AG09309 (cell line): ENCODE results near the gene CDC26.
"Not testable (repeated sequence)": the region's sequence is repeated elsewhere in the genome, so short reads cannot be mapped to it uniquely, and the experiment has no call there.

Experiments
- DNase-seq: peaks from one replicate; pipeline ENCODE4 v3.0.0-alpha.2; 2010; ENCODE audit warnings: low read depth
- H3K4me3 ChIP-seq: 2 replicates; pipeline ENCODE4 v1.5.1; 2011; ENCODE audit warnings: mild to moderate bottlenecking, low read depth, low read length, moderate library complexity; ENCODE audit not compliant: control insufficient read depth
- TF ChIP-seq, protein P1 (sequence below): IDR thresholded peaks from 2 replicates; pipeline ENCODE4 v1.5.1; 2011; ENCODE audit warnings: mild to moderate bottlenecking, low read depth, low read length, inconsistent platforms; ENCODE audit not compliant: insufficient read depth, control insufficient read depth; ENCODE audit errors: missing control alignments

Gene CDC26

DNA sequence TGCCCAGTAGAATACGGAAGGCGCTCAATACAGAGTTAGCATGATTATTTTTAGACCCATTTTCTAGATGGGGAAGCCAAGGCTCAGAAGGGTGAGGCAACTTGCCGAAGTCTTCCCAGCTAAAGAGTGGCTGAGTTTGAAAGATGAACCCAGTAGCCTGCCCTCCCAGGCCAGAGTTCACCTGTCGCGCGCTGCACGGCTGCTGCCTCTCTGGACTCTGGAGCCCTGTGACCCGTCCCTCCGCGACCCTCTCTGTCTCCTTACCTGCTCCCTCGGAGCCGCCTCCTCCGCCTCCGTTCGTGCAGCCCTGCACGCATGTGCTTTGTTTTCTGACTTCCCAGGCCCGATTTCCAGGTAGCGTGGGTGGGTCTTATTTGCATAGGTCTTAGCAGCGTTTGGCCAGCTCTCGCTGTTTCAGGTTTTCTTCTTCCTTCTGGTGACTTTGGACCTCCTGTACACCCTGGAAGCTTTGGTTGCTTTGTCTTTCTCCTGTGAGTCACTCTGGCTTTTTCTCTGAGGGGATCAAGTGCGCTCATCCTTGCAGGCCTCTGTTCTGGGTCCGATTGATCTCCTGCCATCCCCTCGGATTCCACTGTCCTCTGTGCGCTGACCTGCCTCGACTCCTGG is 27.5 kb upstream of the CDC26 start, which contains the start of gene RNF183:
Gene RNF183 (minus strand): TSS at position 585 of the 627 bp plus-strand sequence. CDS start 5,192 bp downstream, outside the sequence.
- H3K4me3 ChIP-seq = no peak within 1 kb of the TSS
- no peak for DNase-seq
- TF ChIP-seq, protein P1, sequence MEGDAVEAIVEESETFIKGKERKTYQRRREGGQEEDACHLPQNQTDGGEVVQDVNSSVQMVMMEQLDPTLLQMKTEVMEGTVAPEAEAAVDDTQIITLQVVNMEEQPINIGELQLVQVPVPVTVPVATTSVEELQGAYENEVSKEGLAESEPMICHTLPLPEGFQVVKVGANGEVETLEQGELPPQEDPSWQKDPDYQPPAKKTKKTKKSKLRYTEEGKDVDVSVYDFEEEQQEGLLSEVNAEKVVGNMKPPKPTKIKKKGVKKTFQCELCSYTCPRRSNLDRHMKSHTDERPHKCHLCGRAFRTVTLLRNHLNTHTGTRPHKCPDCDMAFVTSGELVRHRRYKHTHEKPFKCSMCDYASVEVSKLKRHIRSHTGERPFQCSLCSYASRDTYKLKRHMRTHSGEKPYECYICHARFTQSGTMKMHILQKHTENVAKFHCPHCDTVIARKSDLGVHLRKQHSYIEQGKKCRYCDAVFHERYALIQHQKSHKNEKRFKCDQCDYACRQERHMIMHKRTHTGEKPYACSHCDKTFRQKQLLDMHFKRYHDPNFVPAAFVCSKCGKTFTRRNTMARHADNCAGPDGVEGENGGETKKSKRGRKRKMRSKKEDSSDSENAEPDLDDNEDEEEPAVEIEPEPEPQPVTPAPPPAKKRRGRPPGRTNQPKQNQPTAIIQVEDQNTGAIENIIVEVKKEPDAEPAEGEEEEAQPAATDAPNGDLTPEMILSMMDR = no peak

DNA sequence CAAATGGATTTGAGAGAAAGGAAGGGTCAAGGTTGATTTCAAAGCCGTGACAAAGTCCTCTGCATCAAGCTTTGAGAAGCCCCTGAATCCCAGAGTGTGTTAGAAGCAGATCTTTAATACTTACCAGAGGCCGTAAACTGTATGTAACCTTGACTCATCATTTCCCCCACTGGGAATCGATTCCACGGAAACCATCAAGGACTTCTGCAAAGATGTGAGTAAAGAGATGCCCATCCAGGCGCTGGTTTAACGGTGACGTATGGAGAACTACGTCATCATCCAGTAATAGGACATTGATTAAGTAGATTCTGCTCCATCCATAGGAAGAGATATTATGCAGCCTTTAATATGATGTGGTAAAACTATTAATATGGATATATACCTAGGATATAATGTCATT is 26.2 kb upstream of the CDC26 start:
- no peak overlapping the region for H3K4me3 ChIP-seq
- no peak for DNase-seq
- TF ChIP-seq, protein P1 = no peak

DNA sequence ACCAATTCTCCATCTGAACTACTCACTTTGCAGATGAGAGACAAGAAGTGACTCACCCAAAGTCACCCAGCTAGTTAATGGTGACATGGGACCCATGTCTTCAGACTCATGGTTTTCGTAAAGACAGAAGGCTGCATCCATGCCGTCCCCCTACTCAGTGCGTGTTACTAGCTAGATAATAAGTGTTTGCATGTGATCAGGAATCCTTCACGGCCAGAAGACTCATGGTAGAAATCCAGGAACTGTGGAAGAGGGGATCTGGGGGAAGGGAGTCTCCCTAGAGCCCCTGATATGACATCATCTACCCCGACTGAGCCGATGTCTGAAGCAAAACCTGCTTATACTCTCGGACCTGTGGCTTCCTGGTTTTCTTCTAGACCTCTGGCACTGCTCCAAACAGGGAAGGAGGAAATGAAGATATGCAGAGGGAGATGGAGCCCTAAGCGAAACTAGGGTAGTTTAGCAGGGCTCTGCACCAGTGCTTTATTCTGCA is 24.5 kb upstream of the CDC26 start:
- TF ChIP-seq, protein P1 = no peak
- no peak overlapping the region for H3K4me3 ChIP-seq
- DNase-seq = no peak

DNA sequence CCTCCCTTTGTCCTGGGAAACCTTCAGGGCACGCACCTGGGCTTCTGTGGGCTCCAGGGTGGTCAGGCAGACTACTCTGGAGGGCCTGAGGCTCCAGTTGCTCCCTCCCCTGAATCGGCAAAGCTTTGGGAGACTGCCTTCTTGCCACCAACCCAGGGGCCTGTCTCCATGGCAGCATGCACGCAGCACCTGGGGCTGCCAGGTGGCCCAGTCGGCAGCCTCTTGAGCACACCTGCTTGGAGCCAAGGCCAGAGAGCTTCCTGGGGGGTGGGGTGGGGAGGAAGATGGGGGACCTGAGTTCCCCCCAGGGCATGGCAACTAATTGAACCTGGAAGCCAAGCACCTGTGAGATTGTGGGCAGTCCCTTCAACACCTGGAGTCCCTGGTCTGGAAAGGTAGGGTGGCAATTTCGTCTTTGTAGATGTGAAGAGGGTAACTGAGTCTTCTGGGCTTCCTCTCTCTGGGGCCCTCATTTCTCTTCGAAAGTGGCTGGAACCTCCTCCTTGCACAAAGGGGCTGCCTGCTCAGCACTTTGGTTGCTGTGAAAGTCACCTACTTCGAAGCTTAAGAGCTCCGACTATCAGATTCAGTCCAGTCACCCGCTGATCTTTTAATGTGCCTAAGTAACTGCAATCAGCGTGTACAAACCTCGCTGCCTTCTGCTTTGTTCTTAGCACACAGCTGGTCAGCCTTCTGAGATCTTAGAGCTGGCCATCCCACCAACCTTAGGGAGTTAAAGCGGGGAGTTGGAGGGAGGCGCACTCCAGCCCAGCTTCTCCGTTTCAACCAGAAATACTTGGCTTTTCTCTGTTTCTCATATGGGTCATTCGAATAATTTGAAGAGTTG is 23.8 kb upstream of the CDC26 start:
- TF ChIP-seq, protein P1 = no peak
- no peak overlapping the region for H3K4me3 ChIP-seq
- no peak for DNase-seq

DNA sequence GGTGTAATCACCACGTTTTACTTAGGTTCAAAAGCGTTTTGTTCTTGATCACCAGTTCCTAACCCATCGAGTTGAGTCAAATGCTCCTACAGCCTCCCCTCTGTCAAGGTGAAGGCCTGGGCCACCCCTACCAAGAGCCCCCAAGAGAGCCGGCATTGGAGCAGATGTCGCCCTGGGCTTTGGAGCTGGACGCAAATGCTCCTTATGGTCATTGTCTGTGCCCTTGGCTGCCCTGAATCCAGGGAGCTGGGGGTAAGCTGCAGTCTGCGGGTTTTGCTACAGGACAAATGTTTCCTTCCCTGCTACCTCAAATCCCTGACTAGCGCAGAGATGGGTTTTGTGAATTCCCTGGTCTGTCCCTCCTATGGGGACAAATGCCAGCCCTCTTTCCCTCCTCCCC is 22.9 kb upstream of the CDC26 start:
- no peak overlapping the region for H3K4me3 ChIP-seq
- TF ChIP-seq, protein P1 = no peak
- no peak for DNase-seq

DNA sequence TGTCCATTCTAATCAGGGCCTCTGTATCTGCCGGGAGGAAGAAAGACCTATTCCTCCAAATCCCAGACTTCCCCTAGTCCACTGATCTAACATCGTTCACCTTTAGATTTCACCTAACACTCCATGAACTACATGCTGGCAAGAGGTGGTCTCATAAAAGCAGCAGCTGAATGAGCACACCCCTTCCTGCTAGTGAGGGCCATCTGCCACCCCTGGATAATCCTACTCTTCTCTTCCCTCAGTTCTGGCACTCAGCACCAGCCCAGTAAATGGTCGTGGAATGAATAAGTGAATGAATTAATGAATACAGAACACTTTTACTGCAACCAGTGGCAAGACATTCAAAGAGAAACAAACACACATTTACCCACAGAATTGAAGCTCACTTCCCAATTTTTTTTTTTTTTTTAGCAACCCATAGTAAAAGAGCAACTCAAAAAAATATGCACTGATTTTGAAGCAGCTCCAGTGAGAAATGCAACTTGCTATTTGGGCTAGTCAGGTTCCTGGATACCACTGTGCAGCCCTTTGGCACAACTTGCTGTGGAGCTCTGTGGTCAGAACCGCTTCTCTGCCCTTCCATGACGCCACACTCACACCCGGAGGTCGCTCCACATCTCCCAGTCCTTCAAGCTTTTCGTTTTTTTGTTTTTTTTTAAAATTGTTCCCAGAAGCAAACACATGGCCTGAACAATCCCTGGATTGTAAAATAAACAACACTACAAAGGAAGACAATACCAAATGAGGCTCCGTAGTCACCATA is 21.6 kb upstream of the CDC26 start:
- no peak overlapping the region for H3K4me3 ChIP-seq
- DNase-seq = no peak
- TF ChIP-seq, protein P1 = no peak

DNA sequence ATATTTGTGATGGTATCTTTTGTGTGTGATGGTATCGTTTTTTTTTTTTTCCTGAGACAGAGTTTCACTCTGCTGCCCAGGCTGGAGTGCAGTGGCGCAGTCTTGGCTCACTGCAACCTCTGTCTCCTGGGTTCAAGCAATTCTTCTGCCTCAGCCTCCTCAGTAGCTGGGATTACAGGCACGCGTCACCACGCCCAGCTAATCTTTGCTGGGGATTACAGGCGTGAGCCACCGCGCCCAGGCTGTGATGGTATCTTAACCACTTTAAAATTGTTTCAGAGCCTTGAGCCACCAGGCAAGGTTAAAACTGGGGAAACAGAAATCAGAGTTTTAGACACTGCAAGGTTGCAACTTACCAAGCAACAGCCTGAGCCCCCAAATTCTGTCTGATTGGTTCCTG is 20.9 kb upstream of the CDC26 start:
- not testable (repeated sequence) for H3K4me3 ChIP-seq, DNase-seq
